Activated naive CD4-positive, alpha-beta T cell (primary cell): Measurements from ENCODE around the gene TOX4.
"Not testable (repeated sequence)": the region's sequence is repeated elsewhere in the genome, so short reads cannot be mapped to it uniquely, and the experiment has no call there.

ENCODE experiments used
- DNase-seq, 4 experiments: peaks; one replicate each; lab custom pipeline; 2025; lab: John Stamatoyannopoulos, UW

The TOX4 gene

DNA sequence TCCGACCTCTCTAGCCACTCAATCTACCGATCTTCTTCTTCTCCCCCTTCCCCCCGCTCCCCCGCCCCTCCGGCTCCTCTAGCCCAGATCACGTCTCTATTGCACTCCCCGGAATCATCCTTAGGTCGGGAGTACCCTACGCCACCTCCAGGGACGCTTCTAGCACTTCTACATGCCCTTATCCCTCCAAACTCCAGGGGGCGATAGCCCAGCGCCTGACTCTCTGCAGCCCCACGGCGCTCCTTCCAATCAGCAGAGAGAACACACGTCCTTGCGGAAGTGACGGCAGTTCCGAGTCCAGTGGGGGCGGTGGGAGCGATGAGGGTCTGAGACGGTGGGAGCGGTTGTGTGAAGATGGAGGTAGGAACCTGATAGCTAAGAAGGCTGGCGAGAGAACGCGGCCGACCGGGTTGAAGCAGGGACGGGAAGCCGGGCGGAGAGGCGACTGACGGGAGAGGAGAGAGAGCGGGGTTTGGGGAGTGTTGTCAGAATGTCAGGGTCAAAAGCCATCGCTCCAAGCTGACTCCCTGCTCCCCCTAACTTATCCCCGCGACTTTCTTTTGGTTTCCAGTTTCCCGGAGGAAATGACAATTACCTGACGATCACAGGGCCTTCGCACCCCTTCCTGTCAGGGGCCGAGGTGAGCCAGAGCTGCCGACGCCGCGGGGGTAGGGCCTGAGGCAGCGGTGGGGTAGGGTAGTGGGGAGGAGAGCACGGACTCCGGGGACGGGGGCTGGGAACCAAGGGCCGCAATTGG lies at the start of gene TOX4, which contains the start of gene RAB2B:
TSS of gene TOX4 (plus strand) at position 271 of the 757 bp plus-strand sequence. CDS start at position 355, 84 bp downstream.
TSS of gene RAB2B (minus strand) at position 35 of the 757 bp plus-strand sequence. CDS start 87 bp downstream, outside the sequence.
- DNase-seq: peak; percentile 80 to 88 (median 86)

DNA sequence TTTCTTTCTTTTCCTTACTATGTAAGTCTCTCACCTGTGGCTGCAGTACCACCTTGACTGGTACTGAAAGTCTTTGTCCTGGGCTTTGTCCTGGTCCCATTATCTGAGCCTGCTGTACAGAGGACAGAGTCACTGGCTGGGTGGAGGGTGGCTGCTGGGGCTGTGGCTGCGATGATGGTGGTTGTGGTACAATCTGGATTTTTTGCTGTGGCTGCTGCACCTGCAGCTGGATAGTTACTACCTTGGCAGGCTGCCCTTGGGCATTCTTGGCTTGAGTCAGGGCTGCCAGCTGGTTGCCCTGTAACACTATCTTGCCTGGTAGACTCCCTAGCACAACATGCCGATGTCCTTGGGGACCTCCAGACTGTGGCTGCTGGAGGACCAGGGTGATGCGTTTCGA lies 48.1 kb upstream of the TOX4 start:
- DNase-seq: no peak

- DNase-seq: no peak
Observed at GRCh38 chr14:21431126-21431525, 45.9 kb upstream of the TOX4 start.

- no peak for DNase-seq
Observed at GRCh38 chr14:21436567-21437062, 40.4 kb upstream of the TOX4 start.

- peak; percentile 89 to 98 (median 96) for DNase-seq
Observed at GRCh38 chr14:21437063-21437901, 39.7 kb upstream of the TOX4 start.

DNA sequence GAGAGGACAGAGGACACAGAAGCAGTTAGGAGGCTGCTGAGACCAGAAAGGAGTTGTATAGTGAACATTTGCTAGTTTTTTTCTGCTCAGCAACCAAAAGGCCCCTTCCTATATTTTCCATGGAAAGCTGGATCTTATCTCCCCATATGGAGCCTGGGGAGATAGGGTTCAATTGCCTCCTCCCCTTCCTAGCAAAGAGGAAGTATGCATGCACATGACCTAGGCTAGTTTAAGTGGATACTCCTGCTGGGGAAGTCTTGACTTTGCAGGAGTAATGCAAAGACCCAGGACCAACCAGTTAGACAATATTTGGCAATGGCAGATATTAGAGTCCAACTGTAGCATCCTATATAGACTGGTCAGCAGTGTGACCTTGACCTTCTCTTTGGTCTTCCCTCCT lies 36.1 kb upstream of the TOX4 start:
- no peak for DNase-seq

DNA sequence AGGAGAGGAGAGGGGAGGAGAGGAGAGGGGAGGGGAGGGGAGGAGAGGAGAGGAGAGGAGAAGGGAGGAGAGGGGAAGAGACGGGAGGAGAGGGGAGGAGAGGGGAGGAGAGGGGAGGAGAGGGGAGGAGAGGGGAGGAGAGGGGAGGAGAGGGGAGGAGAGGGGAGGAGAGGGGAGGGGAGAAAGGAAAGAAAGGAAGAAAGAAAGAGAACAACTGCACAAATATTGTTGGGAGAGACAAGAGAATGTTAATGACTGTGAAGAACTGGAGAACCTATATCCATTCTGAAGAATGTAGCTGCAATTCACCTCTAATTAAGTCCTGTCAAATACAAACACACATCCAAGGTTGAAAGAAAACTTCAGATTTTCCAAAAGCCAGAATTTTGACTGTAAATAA lies 34.3 kb upstream of the TOX4 start:
- DNase-seq: not testable (repeated sequence)

GRCh38 chr14:21449899-21450216 lies 27.1 kb upstream of the TOX4 start:
- no peak for DNase-seq

- no peak for DNase-seq
Observed at GRCh38 chr14:21454843-21455544, 22.0 kb upstream of the TOX4 start.

GRCh38 chr14:21455592-21455911 lies 21.4 kb upstream of the TOX4 start:
- DNase-seq: no peak

GRCh38 chr14:21455912-21456667 lies 20.9 kb upstream of the TOX4 start, which contains the start of gene CHD8:
TSS of gene CHD8 (minus strand) at chr14:21456123. CDS start at chr14:21431643, 24,480 bp downstream.
- peak; percentile 93 to 100 (median 98) for DNase-seq

DNA sequence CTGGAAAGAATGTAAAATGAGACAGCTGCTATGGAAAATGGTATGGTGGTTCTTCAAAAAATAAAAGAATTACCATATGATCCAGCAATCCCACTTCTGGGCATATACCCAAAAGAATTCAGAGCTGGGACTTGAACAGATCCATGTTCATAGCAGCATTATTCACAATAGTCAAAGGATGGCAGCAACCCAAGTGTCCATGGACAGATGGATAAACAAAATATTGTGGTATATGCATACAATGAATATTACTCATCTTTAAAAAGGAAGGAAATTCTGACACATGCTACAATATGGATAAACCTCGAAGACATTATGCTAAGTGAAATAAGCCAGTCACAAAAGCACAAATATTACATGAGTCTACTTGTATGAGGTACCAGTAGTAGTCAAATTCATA lies 9.4 kb upstream of the TOX4 start:
- DNase-seq: no peak

- no peak for DNase-seq
Observed at GRCh38 chr14:21475767-21476522, 1.1 kb upstream of the TOX4 start.

DNA sequence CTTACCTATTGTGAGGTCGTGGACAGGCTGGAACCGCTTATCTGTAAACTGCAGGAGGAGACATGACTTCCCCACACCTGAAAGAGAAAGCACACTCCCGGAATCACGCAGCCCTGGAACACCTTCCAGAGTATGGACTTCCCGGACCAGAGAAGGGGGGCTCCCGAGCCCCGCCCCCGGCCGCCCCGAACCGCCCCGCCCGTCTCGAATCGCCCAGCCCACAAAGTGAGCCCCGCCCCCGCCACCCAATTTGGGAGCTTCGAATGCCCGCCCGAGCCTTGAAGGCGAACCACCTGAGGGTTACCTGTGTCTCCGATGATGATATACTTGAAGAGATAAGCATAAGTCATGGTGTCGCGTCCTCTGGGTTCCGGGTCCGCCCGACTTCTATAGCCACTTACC lies 471 bp upstream of the TOX4 start:
- DNase-seq: peak; percentile 67 to 84 (median 79)

DNA sequence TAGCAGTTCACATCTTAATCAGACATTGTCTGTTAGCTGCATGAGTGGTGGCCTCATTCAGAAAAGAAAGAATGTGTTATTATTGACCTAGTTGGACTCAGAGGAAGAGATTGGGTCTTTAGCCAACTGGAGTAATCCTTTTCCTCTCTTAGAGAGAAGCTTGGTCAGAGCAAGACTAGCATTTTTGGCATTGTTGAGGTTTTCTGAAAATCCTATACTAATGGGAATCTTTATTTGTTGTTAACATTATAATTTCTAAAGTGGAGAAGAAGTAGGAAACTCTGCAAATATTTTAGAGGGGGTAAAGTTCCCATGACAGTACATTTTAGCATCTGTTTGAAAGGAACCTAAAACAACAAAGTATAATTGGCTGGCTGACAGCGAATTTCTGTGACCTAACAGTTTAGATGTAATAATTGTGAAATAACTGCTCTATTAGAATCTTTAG lies 9.7 kb downstream of the TOX4 start:
- no peak for DNase-seq

DNA sequence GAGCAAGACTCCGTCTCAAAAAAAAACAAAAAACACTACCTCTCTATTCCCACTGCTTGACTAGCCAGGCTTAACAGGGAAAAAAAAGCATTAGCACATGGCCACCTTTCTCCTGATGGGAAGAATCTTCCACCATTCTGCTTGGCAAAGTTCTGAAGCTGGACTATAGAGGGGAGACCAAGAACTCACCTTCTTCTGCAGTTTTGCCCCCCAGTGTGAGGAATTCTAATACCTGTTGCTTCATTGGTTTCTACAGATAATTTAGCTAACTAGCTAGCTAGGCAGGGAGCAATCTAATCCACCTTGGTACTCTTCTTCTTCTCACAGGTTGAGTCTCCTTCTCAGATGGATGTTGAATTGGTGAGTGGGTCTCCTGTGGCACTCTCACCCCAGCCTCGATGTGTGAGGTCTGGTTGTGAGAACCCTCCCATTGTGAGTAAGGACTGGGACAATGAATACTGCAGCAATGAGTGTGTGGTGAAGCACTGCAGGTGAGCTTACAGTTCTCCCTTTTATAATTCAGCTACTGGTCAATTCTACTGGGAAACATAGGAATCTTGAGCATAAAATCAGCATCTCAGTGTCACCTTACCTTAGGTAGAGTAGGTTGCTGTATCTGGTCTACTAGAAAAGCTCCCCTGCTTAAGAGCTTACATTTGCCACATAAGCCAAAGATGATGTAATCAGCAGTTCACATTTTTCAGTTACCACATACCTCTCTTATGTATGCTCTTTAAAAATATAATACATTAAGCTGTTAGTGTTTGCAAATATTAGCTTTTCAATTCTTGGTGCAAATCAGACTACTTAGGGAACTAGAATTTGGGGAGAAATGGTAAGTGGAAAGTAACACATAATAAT lies 18.1 kb downstream of the TOX4 start:
- DNase-seq: no peak

DNA sequence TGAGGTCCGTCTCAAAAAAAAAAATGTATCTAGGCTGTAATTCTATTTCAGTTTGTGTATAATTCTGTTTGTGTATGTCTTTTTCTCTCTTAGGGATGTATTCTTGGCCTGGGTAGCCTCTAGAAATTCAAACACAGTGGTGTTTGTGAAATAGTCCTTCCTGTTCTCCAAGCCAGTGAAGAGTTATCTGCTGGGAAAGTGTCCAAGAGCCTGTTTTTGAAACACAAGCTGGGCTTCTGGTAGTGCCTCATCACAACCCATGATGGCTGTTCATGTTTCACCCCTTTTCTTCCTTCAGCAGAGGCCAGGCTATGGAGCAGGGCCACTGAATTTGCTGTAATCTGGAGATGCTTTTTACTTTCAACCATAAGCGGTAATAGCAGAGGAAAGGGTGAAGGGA lies 19.5 kb downstream of the TOX4 start:
- no peak for DNase-seq

- no peak for DNase-seq
Observed at GRCh38 chr14:21498540-21499526, 21.8 kb downstream of the TOX4 start.

DNA sequence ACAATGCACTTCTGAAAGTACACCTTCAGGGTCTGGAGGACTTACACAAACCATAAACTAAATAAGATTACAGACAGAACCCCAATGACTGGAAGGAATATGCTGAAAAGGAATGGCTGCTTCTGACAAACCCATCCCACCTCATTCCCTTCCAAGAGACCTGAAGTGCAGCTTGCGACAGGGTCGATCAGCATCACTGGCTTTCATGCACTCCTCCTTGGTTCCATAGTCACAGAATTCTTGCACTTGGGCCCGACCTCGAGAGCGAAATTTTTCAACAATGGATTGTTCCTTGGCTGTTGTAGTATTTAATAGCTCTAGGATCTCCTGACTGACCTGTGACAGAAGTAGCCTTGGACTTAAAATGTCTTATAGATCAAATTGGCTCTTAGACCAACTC lies 24.6 kb downstream of the TOX4 start:
- DNase-seq: no peak
